Left ventricle myocardium inferior (tissue), 1 donor: ENCODE data around the gene SNX25. TPM values are rescaled to one million over a fixed set of nuclear protein-coding genes. Genes with fewer than 3 reads are reported as not detected.

ENCODE experiments used
- DNase-seq: peaks from one replicate; pipeline ENCODE4 v3.0.0-alpha.2; 2020
- H3K27ac ChIP-seq: fragments of 200-600 bp; replicated peaks from 2 replicates; pipeline ENCODE4 v1.8.0; 2021
- H3K27me3 ChIP-seq: fragments of 200-600 bp; 2 replicates; pipeline ENCODE4 v1.8.0; 2021; ENCODE audit warnings: low read depth
- H3K36me3 ChIP-seq: fragments of 200-600 bp; 2 replicates; pipeline ENCODE4 v1.8.0; 2021
- H3K4me1 ChIP-seq: fragments of 200-600 bp; 2 replicates; pipeline ENCODE4 v1.8.0; 2021
- H3K4me3 ChIP-seq: fragments of 200-600 bp; 2 replicates; pipeline ENCODE4 v1.8.0; 2021; ENCODE audit warnings: mild to moderate bottlenecking, moderate library complexity
- H3K9me3 ChIP-seq: fragments of 200-600 bp; replicated peaks from 2 replicates; pipeline ENCODE4 v1.8.0; 2021
- intact Hi-C: fragments of 100-400 bp; cut with micrococcal nuclease; formaldehyde crosslinking; loops from one replicate; pipeline ENCODE4 v1.11.0; 2022
- total RNA-seq: library from RNA; stranded (reverse); fragmentation: NEBNext Ultra II Directional; extraction: Animal tissue kit (Norgen Biotek cat#: 25700); gene quantifications from one replicate; pipeline ENCODE4 v1.2.1, GENCODE V29; 2021
- TF ChIP-seq, protein P1 (sequence below): fragments of 200-600 bp; IDR thresholded peaks from 2 replicates; pipeline ENCODE4 v1.8.0; 2021; ENCODE audit warnings: antibody characterized with exemption, mild to moderate bottlenecking, borderline replicate concordance
- donor health status: DM: no; HTN: yes; CAD: no; lungs with severe emphysema.

SNX25 gene
- total RNA-seq, 1 donor from 2014 or later: 10.8 TPM

DNA sequence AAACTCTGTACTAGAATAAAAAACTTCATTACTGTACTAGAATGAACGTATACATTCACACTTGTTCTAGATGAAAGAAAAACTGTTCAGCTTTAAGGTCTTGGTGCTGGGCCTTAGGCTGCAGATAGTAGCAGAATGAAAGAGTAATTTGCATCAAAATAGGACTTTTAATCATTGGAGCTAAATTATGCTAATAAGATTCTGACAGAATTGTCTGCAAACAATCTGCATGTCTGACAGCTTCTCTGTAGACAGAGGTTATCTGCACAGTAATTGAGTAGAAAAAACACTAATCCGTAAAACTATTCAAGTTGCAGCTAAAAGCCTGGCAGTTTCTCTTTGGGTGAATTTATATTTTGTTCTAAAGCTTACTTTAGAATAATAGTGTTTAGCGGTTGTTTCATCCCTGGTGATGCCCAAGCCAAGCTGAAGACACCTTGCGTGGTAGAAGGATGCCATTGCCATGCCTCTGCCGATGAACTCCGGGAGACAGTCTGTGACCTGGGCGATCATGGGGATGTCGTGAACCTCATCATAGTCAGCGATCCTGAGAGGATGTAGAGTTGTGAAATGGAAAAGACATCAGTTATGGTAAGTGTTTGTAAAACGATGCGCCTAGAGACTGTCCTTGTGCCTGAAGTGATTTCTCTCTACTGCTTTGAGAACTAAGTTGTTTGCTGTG, 161.0 kb downstream of the SNX25 start:
- no peak for DNase-seq
- no peaks in the 10 kb centered on the region for H3K4me1 ChIP-seq
- intact Hi-C loops: no loop called here
- H3K36me3 ChIP-seq: peaks cover 28% of the 10 kb centered on the region
- H3K9me3 ChIP-seq: no peaks in the 10 kb centered on the region
- no peak overlapping the region for H3K27ac ChIP-seq
- H3K27me3 ChIP-seq: no peaks in the 10 kb centered on the region
- no peak overlapping the region for H3K4me3 ChIP-seq
- TF ChIP-seq, protein P1, sequence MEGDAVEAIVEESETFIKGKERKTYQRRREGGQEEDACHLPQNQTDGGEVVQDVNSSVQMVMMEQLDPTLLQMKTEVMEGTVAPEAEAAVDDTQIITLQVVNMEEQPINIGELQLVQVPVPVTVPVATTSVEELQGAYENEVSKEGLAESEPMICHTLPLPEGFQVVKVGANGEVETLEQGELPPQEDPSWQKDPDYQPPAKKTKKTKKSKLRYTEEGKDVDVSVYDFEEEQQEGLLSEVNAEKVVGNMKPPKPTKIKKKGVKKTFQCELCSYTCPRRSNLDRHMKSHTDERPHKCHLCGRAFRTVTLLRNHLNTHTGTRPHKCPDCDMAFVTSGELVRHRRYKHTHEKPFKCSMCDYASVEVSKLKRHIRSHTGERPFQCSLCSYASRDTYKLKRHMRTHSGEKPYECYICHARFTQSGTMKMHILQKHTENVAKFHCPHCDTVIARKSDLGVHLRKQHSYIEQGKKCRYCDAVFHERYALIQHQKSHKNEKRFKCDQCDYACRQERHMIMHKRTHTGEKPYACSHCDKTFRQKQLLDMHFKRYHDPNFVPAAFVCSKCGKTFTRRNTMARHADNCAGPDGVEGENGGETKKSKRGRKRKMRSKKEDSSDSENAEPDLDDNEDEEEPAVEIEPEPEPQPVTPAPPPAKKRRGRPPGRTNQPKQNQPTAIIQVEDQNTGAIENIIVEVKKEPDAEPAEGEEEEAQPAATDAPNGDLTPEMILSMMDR: no peak

DNA sequence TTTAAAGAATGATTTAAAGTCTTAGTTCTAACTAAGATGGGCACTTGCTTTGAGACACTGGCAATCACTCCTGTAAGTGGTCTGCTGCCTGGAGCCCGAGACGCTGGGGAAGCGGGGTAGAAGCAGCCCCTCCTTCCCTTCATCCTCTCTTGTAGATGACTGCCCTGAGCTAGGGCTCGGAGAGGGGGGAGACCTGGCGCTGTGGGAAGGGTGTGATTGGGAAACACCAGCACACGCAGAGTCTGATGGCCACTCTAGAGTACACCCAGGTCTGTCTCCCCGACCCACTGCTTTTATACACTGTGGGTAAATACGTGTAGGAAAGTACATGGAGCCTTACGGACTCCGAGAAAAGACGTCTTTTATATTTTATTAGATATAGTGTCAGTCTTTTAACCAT, 162.3 kb downstream of the SNX25 start:
- Histone ChIP-seq H3K36me3 (peaks cover 27% of the 10 kb centered on the region), H3K27me3 (no peaks in the 10 kb centered on the region), H3K9me3 (no peaks in the 10 kb centered on the region), H3K27ac (no peak overlapping the region), H3K4me1 (no peaks in the 10 kb centered on the region), H3K4me3 (no peak overlapping the region)
- TF ChIP-seq, protein P1: no peak
- DNase-seq: no peak
- intact Hi-C loops: no loop called here

DNA sequence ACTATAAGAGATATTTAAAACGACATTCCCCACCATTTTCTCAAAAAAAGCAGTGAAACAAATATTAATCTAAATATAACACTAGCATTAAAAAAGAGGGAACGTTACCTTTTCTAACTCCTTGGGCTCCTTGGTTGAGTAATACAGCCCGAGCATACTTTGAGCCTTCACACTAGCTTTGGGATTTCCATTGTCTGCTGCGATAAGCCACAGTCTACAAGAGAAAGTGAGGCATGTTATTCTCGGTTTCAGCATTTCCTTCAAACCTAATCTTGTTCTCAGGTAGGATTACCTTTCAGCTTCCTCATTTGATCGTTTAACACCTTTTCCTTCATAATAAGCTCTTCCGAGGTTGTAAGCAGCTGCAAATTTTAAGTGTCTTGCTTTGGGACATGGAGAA, 164.6 kb downstream of the SNX25 start:
- TF ChIP-seq, protein P1: no peak
- H3K4me1 ChIP-seq: no peaks in the 10 kb centered on the region
- peaks cover 24% of the 10 kb centered on the region for H3K36me3 ChIP-seq
- intact Hi-C loops: no loop called here
- no peak overlapping the region for H3K4me3 ChIP-seq
- no peaks in the 10 kb centered on the region for H3K27me3 ChIP-seq
- no peak for DNase-seq
- H3K27ac ChIP-seq: no peak overlapping the region
- H3K9me3 ChIP-seq: no peaks in the 10 kb centered on the region

DNA sequence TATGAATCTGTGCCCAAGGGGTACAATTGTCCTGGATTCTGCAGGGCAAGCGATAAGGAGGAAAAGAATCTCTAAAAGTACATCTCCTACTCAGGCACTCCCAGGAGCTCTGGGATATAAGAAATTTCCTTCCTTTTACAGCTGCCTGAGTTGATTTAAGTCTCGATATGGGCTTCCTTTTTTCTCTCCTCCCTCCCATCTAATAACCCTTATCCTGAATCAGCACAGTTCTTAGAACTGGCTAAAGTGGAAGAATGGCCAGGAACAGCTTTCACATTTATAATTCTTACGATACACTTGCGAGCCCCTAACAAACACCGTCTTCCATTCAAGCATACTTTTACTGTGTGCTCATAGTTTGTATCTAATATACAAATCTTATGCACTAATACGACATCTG, 165.2 kb downstream of the SNX25 start:
- Histone ChIP-seq H3K4me1 (no peaks in the 10 kb centered on the region), H3K27me3 (no peaks in the 10 kb centered on the region), H3K9me3 (no peaks in the 10 kb centered on the region), H3K4me3 (no peak overlapping the region), H3K36me3 (peaks cover 24% of the 10 kb centered on the region), H3K27ac (no peak overlapping the region)
- no peak for DNase-seq
- intact Hi-C loops: no loop called here
- TF ChIP-seq, protein P1: no peak

DNA sequence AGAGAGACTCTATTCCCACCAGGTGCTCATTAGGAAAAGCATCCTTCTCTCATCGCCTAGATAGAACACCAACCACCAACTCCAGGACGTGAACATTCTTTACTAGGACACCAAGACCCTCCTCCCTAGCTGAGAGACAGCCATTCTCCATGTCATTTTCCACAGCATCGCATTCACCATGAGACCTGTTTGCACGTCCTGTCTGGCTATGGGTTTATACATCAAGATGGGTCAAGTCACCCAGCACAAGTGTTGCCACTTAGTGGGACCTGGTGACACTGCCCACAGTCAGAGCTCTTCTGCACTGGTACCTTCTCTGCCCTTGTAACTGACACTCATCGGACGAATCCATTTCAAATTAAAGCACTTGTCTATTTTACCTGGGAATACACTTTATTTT, 168.9 kb downstream of the SNX25 start:
- intact Hi-C loops: no loop called here
- no peak overlapping the region for H3K4me3 ChIP-seq
- peaks cover 10% of the 10 kb centered on the region for H3K9me3 ChIP-seq
- no peak overlapping the region for H3K27ac ChIP-seq
- no peak for DNase-seq
- no peaks in the 10 kb centered on the region for H3K4me1 ChIP-seq
- no peaks in the 10 kb centered on the region for H3K27me3 ChIP-seq
- no peaks in the 10 kb centered on the region for H3K36me3 ChIP-seq
- TF ChIP-seq, protein P1: no peak
